PC-3 (cell line): Measurements from ENCODE around the gene KTN1. TPM values are rescaled to one million over a fixed set of nuclear protein-coding genes. Genes with fewer than 3 reads are reported as not detected.

Experiments used
- ATAC-seq: fragments of 200-7000 bp; cut with Tn5 transposase; 2 replicates; pipeline ENCODE4 v1.9.1; 2020; ENCODE audit warnings: mild to moderate bottlenecking, moderate library complexity
- BruUV-seq: library from RNA; stranded (reverse); fragments of 400-500 nt; replicated peaks from 2 replicates; lab custom pipeline; 2021; lab: Mats Ljungman, UMichigan
- CTCF ChIA-PET: fragments of 300-600 bp; sonication (Branson Sonifier 250); formaldehyde crosslinking; loops from one replicate; lab custom pipeline; 2022; ENCODE audit warnings: antibody characterized with exemption; lab: Charles Lee
- POLR2A ChIA-PET: fragments of 300-600 bp; sonication (Branson Sonifier 250); formaldehyde crosslinking; loops from one replicate; lab custom pipeline; 2022; ENCODE audit warnings: antibody characterized with exemption; ENCODE audit not compliant: unreplicated experiment; lab: Charles Lee
- DNase-seq: peaks from one replicate; pipeline ENCODE4 v3.0.0-alpha.2; 2015
- H2AFZ ChIP-seq: fragments of 300-600 bp; sonication (generic); 2 replicates; pipeline ENCODE4 v1.6.0; 2016; ENCODE audit warnings: antibody characterized with exemption, low read length
- H3F3A ChIP-seq: fragments of 300-600 bp; sonication (generic); one replicate; pipeline ENCODE4 v1.6.0; 2017; ENCODE audit warnings: antibody characterized with exemption, low read length, control low read depth, mild to moderate bottlenecking; ENCODE audit not compliant: unreplicated experiment
- H3K27ac ChIP-seq: fragments of 300-600 bp; sonication (generic); 2 replicates; pipeline ENCODE4 v1.5.1; 2016; ENCODE audit warnings: mild to moderate bottlenecking, low read length
- H3K27me3 ChIP-seq: fragments of 300-600 bp; sonication (generic); 2 replicates; pipeline ENCODE4 v1.6.1; 2016; ENCODE audit warnings: low read length, mixed read lengths
- H3K36me3 ChIP-seq: fragments of 300-600 bp; sonication (generic); 2 replicates; pipeline ENCODE4 v1.6.1; 2016; ENCODE audit warnings: low read depth, mixed run types, low read length, mixed read lengths
- H3K4me1 ChIP-seq: fragments of 300-600 bp; sonication (generic); 2 replicates; pipeline ENCODE4 v1.5.1; 2016; ENCODE audit warnings: low read length; ENCODE audit not compliant: insufficient read depth
- H3K4me2 ChIP-seq: fragments of 300-600 bp; sonication (generic); 2 replicates; pipeline ENCODE4 v1.6.0; 2016; ENCODE audit warnings: low read length
- H3K4me3 ChIP-seq: fragments of 300-600 bp; sonication (generic); 2 replicates; pipeline ENCODE4 v1.5.1; 2016; ENCODE audit warnings: mild to moderate bottlenecking, low read length, mixed read lengths
- H3K79me2 ChIP-seq: fragments of 300-600 bp; sonication (generic); 2 replicates; pipeline ENCODE4 v1.6.1; 2017; ENCODE audit warnings: low read length, mixed read lengths
- H3K9ac ChIP-seq: fragments of 300-600 bp; sonication (generic); 2 replicates; pipeline ENCODE4 v1.6.0; 2016; ENCODE audit warnings: mild to moderate bottlenecking, low read length
- H3K9me2 ChIP-seq: fragments of 300-600 bp; sonication (generic); replicated peaks from 2 replicates; pipeline ENCODE4 v1.6.1; 2016; ENCODE audit warnings: mixed run types, low read length, mixed read lengths
- H3K9me3 ChIP-seq: fragments of 300-600 bp; sonication (generic); 2 replicates; pipeline ENCODE4 v1.6.1; 2016; ENCODE audit warnings: low read length, mixed read lengths
- H4K20me1 ChIP-seq: fragments of 300-600 bp; sonication (generic); 2 replicates; pipeline ENCODE4 v1.6.1; 2016; ENCODE audit warnings: low read length, mixed read lengths
- CTCF ChIP-seq: fragments of 300-600 bp; sonication (generic); conservative IDR thresholded peaks from 2 replicates; pipeline ENCODE4 v1.5.1; 2017; ENCODE audit warnings: antibody characterized with exemption, low read depth, mild to moderate bottlenecking, low read length
- EZH2 ChIP-seq: fragments of 300-600 bp; sonication (generic); IDR thresholded peaks from one replicate; pipeline ENCODE4 v1.6.1; 2017; ENCODE audit warnings: antibody characterized with exemption, mild to moderate bottlenecking, low read length; ENCODE audit not compliant: unreplicated experiment
- EZH2phosphoT487 ChIP-seq: fragments of 300-600 bp; sonication (generic); IDR thresholded peaks from 2 replicates; pipeline ENCODE4 v1.6.1; 2018; ENCODE audit warnings: mild to moderate bottlenecking, antibody characterized with exemption, low read length, borderline replicate concordance
- intact Hi-C: fragments of 100-400 bp; cut with micrococcal nuclease; formaldehyde crosslinking; loops from 2 replicates; pipeline ENCODE4 v1.9.0; 2023
- total RNA-seq: library from RNA; depleted of rRNA; stranded (reverse); fragments of >200 nt; gene quantifications from 2 replicates; pipeline ENCODE4 v1.2.3, GENCODE V29; 2014

Gene KTN1
- total RNA-seq, 1 experiment from 2014 or later = 251 TPM

DNA sequence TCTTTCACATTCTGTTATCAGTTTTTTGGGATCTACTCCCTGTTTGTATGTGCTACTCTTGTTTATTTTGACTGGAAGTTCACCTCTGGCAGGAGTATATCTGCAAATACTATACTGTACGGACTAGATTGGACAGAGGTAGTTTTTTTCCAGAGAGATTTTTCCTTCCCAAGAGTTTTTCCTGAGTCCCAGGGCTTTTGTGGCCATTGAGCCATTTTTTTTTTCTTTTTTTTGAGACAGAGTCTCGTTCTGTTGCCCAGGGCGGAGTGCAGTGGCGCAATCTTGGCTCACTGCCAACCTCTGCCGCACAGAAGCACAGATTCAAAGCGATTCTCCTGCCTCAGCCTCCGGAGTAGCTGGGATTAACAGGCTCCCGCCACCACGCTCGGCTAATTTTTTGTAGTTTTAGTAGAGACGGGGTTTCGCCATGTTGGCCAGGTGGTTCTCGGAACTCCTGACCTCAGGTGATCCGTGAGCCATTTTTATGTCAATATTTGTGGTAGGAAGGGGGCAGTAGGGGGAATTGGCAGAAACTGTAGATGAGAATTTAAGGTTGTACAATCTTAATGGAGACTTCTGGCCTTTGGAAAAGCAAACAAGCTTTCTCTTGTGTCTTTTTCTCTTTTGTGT lies 19.4 kb downstream of the KTN1 start:
- DNase-seq (peak; percentile 95), ATAC-seq (peak; percentile 61)
- H3K79me2 ChIP-seq = peaks cover 98% of the 10 kb centered on the region
- H3F3A ChIP-seq = peaks cover 32% of the 10 kb centered on the region
- peak overlapping the region; percentile 82 for H3K4me2 ChIP-seq
- H3K4me3 ChIP-seq = peak overlapping the region; percentile 66
- H3K27ac ChIP-seq = peak overlapping the region; percentile 88
- H3K36me3 ChIP-seq = peaks cover 13% of the 10 kb centered on the region; the same call in 1 of the 2 replicates
- no peaks in the 10 kb centered on the region for H3K9me2 ChIP-seq
- no peak for TF ChIP-seq EZH2
- no peak for TF ChIP-seq EZH2phosphoT487
- TF ChIP-seq CTCF = 0 out of 2 replicates have a peak, but pooled peaks have one; percentile 13
- BruUV-seq = no TSS peak
- ChIA-PET CTCF (no interaction called here), POLR2A (interaction anchor here (0.6 to 0.7 kb wide), 2 partner anchors 17 to 57 kb away, joined by 4 to 11 read pairs; no protein-coding TSS in a partner anchor)
- H3K9ac ChIP-seq = peak overlapping the region; percentile 62
- H2AFZ ChIP-seq = peak overlapping the region; percentile 51
- no peaks in the 10 kb centered on the region for H3K27me3 ChIP-seq
- no peaks in the 10 kb centered on the region; the same call in 1 of the 2 replicates for H4K20me1 ChIP-seq
- intact Hi-C loops = loop anchor here (1.0 to 2.0 kb wide), 2 partner anchors 29 to 153 kb away; no protein-coding TSS in a partner anchor
- no peaks in the 10 kb centered on the region for H3K9me3 ChIP-seq
- peaks cover 36% of the 10 kb centered on the region for H3K4me1 ChIP-seq

DNA sequence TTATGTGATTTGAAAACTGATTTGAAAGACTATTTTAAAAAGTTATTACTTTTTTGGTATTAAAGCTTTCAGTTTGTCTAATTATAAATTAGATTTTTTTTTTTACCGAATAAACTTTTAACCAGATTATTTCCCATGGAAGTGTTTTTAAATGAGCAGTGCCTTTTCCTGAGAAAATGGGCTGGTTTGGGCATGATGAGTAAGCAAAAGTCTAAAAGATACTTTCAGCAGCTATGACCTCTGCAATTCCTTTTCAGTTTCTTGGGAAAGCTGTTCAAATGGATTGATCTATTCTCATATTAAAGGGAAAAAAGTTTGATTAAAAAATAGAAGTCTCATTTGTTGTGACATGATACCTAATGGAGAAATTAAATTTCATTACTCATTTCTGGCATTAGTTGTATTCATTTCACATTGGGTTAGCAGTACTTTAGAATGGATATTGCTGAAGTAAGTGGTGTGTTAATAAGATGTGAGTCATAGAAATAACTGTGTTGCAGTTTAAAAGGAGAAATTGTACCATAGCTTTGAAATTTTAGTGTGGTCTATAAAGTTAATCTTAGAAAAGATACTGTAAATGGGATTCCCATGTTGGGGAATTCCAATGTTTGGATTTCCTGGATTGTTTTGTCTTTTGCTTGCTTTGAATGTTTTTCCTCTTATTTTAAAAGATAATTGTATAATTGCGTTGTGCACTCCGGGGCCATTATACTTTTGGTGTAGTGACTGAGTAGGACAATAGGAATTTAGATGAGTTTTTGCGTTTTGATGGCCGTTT lies 21.0 kb downstream of the KTN1 start:
- peak overlapping the region; percentile 82 for H3K4me2 ChIP-seq

More for the DNA sequence above, 21.0 kb downstream of the KTN1 start:
- Histone ChIP-seq H3K36me3 (peaks cover 18% of the 10 kb centered on the region), H3F3A (peaks cover 39% of the 10 kb centered on the region), H3K9ac (peak overlapping the region; percentile 62), H4K20me1 (0 out of 2 replicates have a peak, but pooled peaks cover 8% of the 10 kb centered on the region), H3K4me3 (peak overlapping the region; percentile 9; the same call in 1 of the 2 replicates), H3K27ac (peak overlapping the region; percentile 88), H3K79me2 (peaks cover 100% of the 10 kb centered on the region), H3K27me3 (no peaks in the 10 kb centered on the region), H3K4me1 (peaks cover 52% of the 10 kb centered on the region), H3K9me2 (no peaks in the 10 kb centered on the region), H2AFZ (no peak overlapping the region), H3K9me3 (no peaks in the 10 kb centered on the region)
- intact Hi-C loops = loop anchor here (2.0 kb wide), 1 partner anchor 20 kb away; the partner anchor contains the start of gene KTN1
- DNase-seq (peak; percentile 82), ATAC-seq (peak; percentile 67)
- no TSS peak for BruUV-seq
- ChIA-PET CTCF (interaction anchor here (0.8 to 1.1 kb wide), 2 partner anchors 147 to 154 kb away, joined by 3 to 4 read pairs; no protein-coding TSS in a partner anchor), POLR2A (no interaction called here)
- no peak for TF ChIP-seq CTCF
- TF ChIP-seq EZH2 = no peak
- no peak for TF ChIP-seq EZH2phosphoT487
